Neural cell (in vitro differentiated cells): ENCODE data around the gene MT1X. TPM values are rescaled to one million over a fixed set of nuclear protein-coding genes. Genes with fewer than 3 reads are reported as not detected.

Experiments
- H2AFZ ChIP-seq: fragments of 200-600, 300-800 bp; sonication (generic), shearing (Covaris generic); 2 replicates; pipeline ENCODE4 v1.6.0; 2014; ENCODE audit warnings: low read depth, mild to moderate bottlenecking, antibody characterized with exemption, low read length, moderate library complexity
- H3F3A ChIP-seq: fragments of 200-600 bp; shearing (Covaris generic); 2 replicates; pipeline ENCODE4 v1.6.1; 2016; ENCODE audit warnings: mild to moderate bottlenecking, moderate library complexity, mixed read lengths, antibody characterized with exemption, low read length; ENCODE audit not compliant: insufficient read depth, poor library complexity, severe bottlenecking
- H3K27ac ChIP-seq: fragments of 200-600, 300-800 bp; sonication (generic), shearing (Covaris generic); 2 replicates; pipeline ENCODE4 v1.5.1; 2014; ENCODE audit warnings: mild to moderate bottlenecking, low read length, moderate library complexity
- H3K27me3 ChIP-seq: fragments of 300-800, 200-600 bp; sonication (generic), shearing (Covaris generic); 2 replicates; pipeline ENCODE4 v1.6.0; 2014; ENCODE audit warnings: mild to moderate bottlenecking, low read depth, low read length, moderate library complexity; ENCODE audit not compliant: insufficient read depth
- H3K36me3 ChIP-seq: fragments of 300-800, 200-600 bp; sonication (generic), shearing (Covaris generic); 2 replicates; pipeline ENCODE4 v1.5.1; 2014; ENCODE audit warnings: mild to moderate bottlenecking, antibody characterized with exemption, low read length, moderate library complexity; ENCODE audit not compliant: insufficient read depth
- H3K4me2 ChIP-seq: fragments of 300-800, 200-600 bp; sonication (generic), shearing (Covaris generic); 2 replicates; pipeline ENCODE4 v1.6.0; 2014; ENCODE audit warnings: mild to moderate bottlenecking, low read length
- H3K4me3 ChIP-seq: fragments of 300-800, 200-600 bp; sonication (generic), shearing (Covaris generic); 2 replicates; pipeline ENCODE4 v1.5.1; 2014; ENCODE audit warnings: mild to moderate bottlenecking, low read length, moderate library complexity
- H3K79me2 ChIP-seq: fragments of 200-600 bp; shearing (Covaris generic); replicated peaks from 2 replicates; pipeline ENCODE4 v1.6.0; 2014; ENCODE audit warnings: mild to moderate bottlenecking, low read length, moderate library complexity; ENCODE audit not compliant: insufficient read depth
- H3K9ac ChIP-seq: fragments of 300-800, 200-600 bp; sonication (generic), shearing (Covaris generic); 2 replicates; pipeline ENCODE4 v1.6.1; 2016; ENCODE audit warnings: mild to moderate bottlenecking, low read length, mixed read lengths
- H3K9me2 ChIP-seq: fragments of 200-600 bp; shearing (Covaris generic); 2 replicates; pipeline ENCODE4 v1.6.1; 2016; ENCODE audit warnings: mild to moderate bottlenecking, low read length, mixed read lengths; ENCODE audit not compliant: insufficient read depth
- H3K9me3 ChIP-seq: fragments of 200-600, 300-800 bp; sonication (generic), shearing (Covaris generic); 2 replicates; pipeline ENCODE4 v1.6.1; 2016; ENCODE audit warnings: mild to moderate bottlenecking, mixed run types, low read length, moderate library complexity, mixed read lengths
- H4K20me1 ChIP-seq: fragments of 200-600 bp; shearing (Covaris generic); 2 replicates; pipeline ENCODE4 v1.6.1; 2016; ENCODE audit warnings: mild to moderate bottlenecking, mixed run types; ENCODE audit not compliant: insufficient read depth
- CTCF ChIP-seq: fragments of 450-650 bp; IDR thresholded peaks from 2 replicates; pipeline ENCODE4 v1.5.1; 2014; ENCODE audit warnings: antibody characterized with exemption, mild to moderate bottlenecking, moderate library complexity; ENCODE audit not compliant: poor library complexity, severe bottlenecking
- EP300 ChIP-seq: fragments of 450-650 bp; conservative IDR thresholded peaks from 2 replicates; pipeline ENCODE4 v1.6.1; 2014; ENCODE audit warnings: antibody characterized with exemption, mild to moderate bottlenecking, moderate library complexity; ENCODE audit not compliant: poor library complexity, severe bottlenecking
- EZH2 ChIP-seq: fragments of 200-600, 300-800 bp; shearing (Covaris generic), sonication (generic); IDR thresholded peaks from 2 replicates; pipeline ENCODE4 v1.6.1; 2014; ENCODE audit warnings: antibody characterized with exemption, low read length, borderline replicate concordance, mild to moderate bottlenecking; ENCODE audit not compliant: insufficient read depth, poor library complexity, severe bottlenecking
- MXI1 ChIP-seq: fragments of 450-650 bp; conservative IDR thresholded peaks from 2 replicates; pipeline ENCODE4 v1.6.1; 2014; ENCODE audit warnings: antibody characterized with exemption, mild to moderate bottlenecking; ENCODE audit not compliant: poor library complexity, severe bottlenecking
- POLR2AphosphoS5 ChIP-seq: IDR thresholded peaks from 2 replicates; pipeline ENCODE4 v1.6.1; 2012
- RAD21 ChIP-seq: fragments of 450-650 bp; conservative IDR thresholded peaks from 2 replicates; pipeline ENCODE4 v1.6.1; 2014; ENCODE audit warnings: antibody characterized with exemption, mild to moderate bottlenecking, moderate library complexity
- SMC3 ChIP-seq: fragments of 450-650 bp; conservative IDR thresholded peaks from 2 replicates; pipeline ENCODE4 v1.6.1; 2014; ENCODE audit warnings: antibody characterized with exemption, mild to moderate bottlenecking, moderate library complexity; ENCODE audit not compliant: poor library complexity
- TAF1 ChIP-seq: IDR thresholded peaks from 2 replicates; pipeline ENCODE4 v1.6.1; 2012; ENCODE audit warnings: low read depth
- polyA plus RNA-seq: library from polyadenylated mRNA; depleted of rRNA; stranded (reverse); fragments of >200 nt; gene quantifications from 2 replicates; pipeline ENCODE4 v1.2.3, GENCODE V29; 2014
- TF ChIP-seq, protein P1 (sequence below): IDR thresholded peaks from 2 replicates; pipeline ENCODE4 v1.6.1; 2012; ENCODE audit warnings: borderline replicate concordance

The MT1X gene
- polyA plus RNA-seq, 1 donor from 2014 or later = 8.1 TPM

GRCh38 chr16:56653218-56653617, 29.1 kb upstream of the MT1X start:
- no peak for TF ChIP-seq POLR2AphosphoS5
- no peak for TF ChIP-seq EZH2
- no peak for TF ChIP-seq CTCF
- no peak for TF ChIP-seq RAD21
- Histone ChIP-seq H3K27ac (no peak overlapping the region), H3K27me3 (peaks cover 37% of the 10 kb centered on the region), H3F3A (no peaks in the 10 kb centered on the region), H3K36me3 (no peaks in the 10 kb centered on the region), H3K4me2 (no peak overlapping the region), H3K79me2 (no peaks in the 10 kb centered on the region), H2AFZ (no peak overlapping the region), H3K9ac (no peak overlapping the region), H3K4me3 (no peak overlapping the region), H3K9me2 (no peaks in the 10 kb centered on the region), H3K9me3 (no peaks in the 10 kb centered on the region), H4K20me1 (no peaks in the 10 kb centered on the region)

- H3K9me3 ChIP-seq = no peaks in the 10 kb centered on the region
- H4K20me1 ChIP-seq = no peaks in the 10 kb centered on the region
- H3K9ac ChIP-seq = peak within 1 kb of the TSS; percentile 38
- H3K79me2 ChIP-seq = no peaks in the 10 kb centered on the region
- H2AFZ ChIP-seq = no peak within 1 kb of the TSS
- no peaks in the 10 kb centered on the region for H3K36me3 ChIP-seq
- H3K4me2 ChIP-seq = peak within 1 kb of the TSS; percentile 48
- peaks cover 68% of the 10 kb centered on the region for H3K27me3 ChIP-seq
- H3K4me3 ChIP-seq = peak within 1 kb of the TSS; percentile 71
- H3F3A ChIP-seq = no peaks in the 10 kb centered on the region
- H3K27ac ChIP-seq = no peak within 1 kb of the TSS
- TF ChIP-seq EZH2 = no peak
- no peak for TF ChIP-seq EP300
- TF ChIP-seq POLR2AphosphoS5 = no peak
- TF ChIP-seq RAD21 = no peak
- TF ChIP-seq, protein P1, sequence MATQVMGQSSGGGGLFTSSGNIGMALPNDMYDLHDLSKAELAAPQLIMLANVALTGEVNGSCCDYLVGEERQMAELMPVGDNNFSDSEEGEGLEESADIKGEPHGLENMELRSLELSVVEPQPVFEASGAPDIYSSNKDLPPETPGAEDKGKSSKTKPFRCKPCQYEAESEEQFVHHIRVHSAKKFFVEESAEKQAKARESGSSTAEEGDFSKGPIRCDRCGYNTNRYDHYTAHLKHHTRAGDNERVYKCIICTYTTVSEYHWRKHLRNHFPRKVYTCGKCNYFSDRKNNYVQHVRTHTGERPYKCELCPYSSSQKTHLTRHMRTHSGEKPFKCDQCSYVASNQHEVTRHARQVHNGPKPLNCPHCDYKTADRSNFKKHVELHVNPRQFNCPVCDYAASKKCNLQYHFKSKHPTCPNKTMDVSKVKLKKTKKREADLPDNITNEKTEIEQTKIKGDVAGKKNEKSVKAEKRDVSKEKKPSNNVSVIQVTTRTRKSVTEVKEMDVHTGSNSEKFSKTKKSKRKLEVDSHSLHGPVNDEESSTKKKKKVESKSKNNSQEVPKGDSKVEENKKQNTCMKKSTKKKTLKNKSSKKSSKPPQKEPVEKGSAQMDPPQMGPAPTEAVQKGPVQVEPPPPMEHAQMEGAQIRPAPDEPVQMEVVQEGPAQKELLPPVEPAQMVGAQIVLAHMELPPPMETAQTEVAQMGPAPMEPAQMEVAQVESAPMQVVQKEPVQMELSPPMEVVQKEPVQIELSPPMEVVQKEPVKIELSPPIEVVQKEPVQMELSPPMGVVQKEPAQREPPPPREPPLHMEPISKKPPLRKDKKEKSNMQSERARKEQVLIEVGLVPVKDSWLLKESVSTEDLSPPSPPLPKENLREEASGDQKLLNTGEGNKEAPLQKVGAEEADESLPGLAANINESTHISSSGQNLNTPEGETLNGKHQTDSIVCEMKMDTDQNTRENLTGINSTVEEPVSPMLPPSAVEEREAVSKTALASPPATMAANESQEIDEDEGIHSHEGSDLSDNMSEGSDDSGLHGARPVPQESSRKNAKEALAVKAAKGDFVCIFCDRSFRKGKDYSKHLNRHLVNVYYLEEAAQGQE = no peak
- no peak for TF ChIP-seq TAF1
- TF ChIP-seq CTCF = no peak
- no peak for TF ChIP-seq MXI1
- TF ChIP-seq SMC3 = no peak
- H3K9me2 ChIP-seq = no peaks in the 10 kb centered on the region
Measured at GRCh38 chr16:56657555-56658326, 24.5 kb upstream of the MT1X start, which contains the start of gene MT1F. MT1F (plus strand) TSS chr16:56657959; CDS start chr16:56658059, 100 bp downstream.
